T-helper 1 cell (primary cell): ENCODE measurements around the gene TUBAL3.

Experiments used
- DNase-seq, 5 donors: peaks; one replicate each; pipeline ENCODE4 v3.0.0-alpha.2; 2012 to 2020

The TUBAL3 gene

DNA sequence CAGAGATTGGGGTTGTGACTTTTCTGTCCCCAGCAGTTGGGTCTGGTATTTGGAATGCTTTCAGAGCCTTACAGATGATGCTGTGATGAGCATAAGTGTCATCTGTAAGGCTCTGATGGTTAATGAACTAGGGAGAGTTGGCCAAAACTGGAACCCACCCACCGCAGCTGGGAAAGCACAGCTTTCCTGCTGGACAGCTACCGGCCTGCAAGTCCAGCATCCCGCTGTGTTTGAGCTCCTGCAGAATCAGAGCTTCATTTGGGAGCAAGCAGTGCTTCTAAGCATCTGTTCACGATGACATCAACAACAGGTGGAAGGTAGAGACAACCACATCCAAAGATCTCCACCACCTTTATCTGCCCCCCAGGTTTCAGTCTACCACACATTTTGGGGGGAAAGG is 28.2 kb downstream of the TUBAL3 start:
- DNase-seq = no peak

GRCh38 chr10:5373891-5374611 is 30.6 kb downstream of the TUBAL3 start:
- DNase-seq = no peak

DNA sequence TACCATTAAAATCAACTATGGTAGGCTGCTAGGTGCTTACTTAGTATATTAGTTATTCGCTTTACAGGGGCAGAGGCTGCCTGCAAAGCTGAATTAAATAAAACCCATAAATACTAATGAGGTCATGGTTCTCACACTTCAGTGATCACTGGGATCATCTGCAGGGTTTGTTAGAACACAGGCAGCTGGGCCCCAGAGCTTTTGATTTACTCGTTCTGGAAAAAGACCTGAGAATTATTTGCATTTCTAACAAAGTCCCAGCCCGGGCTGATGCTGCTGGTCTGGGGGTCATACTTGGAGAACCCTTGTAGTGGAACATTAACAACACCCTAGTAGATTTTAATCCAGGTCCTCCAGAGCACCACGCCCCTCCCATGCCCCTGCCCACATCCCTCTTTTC is 31.3 kb downstream of the TUBAL3 start:
- DNase-seq = no peak

DNA sequence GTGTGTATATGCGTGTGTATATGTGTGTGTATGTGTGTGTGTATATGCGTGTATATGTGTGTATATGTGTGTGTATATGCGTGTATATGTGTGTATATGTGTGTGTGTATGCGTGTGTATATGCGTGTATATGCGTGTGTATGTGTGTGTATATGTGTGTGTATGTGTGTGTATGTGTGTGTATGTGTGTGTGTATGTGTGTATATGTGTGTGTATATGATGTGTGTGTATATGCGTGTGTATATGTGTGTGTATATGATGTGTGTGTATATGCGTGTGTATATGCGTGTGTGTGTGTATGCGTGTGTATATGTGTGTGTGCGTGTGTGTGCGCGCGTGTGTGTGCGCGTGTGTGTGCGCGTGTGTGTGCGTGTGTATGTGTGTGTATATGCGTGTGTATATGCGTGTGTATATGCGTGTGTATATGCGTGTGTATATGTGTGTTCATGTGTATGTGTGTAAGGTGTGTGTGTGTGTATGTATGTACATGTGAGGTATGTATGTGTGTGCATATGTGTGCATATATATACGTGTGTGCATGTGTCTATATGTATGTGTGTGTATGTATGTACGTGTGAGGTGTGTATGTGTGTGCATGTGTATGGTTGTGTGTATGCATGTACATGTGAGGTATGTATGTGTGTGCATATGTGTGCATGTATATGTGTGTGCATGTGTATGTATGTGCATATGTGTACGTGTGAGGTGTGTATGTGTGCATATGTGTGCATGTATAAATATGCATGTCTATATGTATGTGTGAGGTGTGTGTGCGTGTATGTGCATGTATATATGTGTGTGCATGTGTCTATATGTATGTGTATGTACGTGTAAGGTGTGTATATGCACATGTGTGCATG is 33.9 kb downstream of the TUBAL3 start:
- DNase-seq = no peak

- DNase-seq = no peak
Measured at GRCh38 chr10:5369362-5370158, 35.1 kb downstream of the TUBAL3 start.

DNA sequence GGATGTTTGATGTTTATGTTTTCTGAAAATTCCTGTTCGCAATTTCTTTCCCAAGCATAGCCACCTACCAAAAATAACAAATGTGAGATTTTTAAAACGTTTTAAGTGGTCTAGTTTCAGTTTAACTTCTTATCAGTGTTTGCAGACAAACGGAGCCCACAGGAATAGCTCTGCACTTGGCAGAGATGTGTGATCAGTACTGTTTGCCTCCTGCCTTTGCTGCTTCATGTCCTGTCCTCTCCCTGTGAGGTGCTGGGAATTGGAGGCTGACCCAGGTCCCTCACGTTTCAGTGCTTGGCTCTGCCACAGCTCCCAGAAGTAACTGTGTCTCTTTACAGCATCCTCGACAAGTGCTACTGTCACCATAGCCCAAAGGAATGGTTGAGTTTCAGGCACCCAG is 38.7 kb downstream of the TUBAL3 start:
- no peak for DNase-seq

DNA sequence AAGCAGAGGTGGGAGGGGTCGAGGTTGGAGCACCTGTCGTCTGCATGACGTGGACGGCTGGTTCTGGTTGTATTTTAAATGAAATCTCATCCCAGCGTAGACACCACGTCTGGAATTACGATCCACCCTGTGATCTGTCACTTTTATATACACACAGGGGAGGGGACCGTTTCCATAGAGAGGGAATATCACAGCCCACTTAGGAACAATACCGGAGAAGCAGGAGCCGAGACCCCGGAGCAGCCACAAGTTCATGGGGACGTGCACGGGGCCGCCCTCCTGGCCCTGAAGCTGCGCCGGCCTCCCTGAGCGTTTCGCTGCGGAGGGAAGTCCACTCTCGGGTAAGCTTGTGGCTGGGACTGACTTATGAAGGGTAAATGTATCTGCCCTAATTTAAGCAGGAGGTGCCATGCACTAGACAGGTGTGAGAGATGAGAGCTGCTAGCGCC is 39.7 kb downstream of the TUBAL3 start, which contains the start of gene UCN3:
UCN3 (plus strand) TSS at position 77 of the 449 bp plus-strand sequence. CDS start 8,755 bp downstream, outside the sequence.
- no peak for DNase-seq

GRCh38 chr10:5364374-5364773 is 40.3 kb downstream of the TUBAL3 start:
- no peak for DNase-seq

GRCh38 chr10:5362873-5363272 is 41.8 kb downstream of the TUBAL3 start:
- no peak for DNase-seq

DNA sequence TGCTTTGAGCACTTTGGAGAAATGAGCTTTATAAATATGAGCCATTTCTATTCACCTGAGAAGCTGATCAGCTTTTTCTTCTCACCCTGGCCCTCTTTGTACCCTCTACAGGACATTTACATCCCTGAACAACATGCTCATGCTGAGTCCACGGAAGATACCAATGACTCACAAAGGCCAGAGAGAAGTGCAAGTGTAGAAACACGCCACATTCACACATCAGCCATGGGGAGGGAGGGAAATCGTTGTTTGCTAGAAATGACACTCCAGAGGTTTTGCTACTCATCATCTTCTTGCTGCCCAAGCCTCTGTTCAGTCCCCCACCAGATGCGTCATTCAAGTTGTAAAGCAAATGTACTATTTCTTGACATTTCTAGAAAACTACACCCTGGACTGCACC is 42.7 kb downstream of the TUBAL3 start:
- DNase-seq = no peak

GRCh38 chr10:5360318-5360915 is 44.2 kb downstream of the TUBAL3 start:
- no peak for DNase-seq

GRCh38 chr10:5356302-5356763 is 48.3 kb downstream of the TUBAL3 start:
- DNase-seq = peak in 1 of 5 donors; percentile 21

DNA sequence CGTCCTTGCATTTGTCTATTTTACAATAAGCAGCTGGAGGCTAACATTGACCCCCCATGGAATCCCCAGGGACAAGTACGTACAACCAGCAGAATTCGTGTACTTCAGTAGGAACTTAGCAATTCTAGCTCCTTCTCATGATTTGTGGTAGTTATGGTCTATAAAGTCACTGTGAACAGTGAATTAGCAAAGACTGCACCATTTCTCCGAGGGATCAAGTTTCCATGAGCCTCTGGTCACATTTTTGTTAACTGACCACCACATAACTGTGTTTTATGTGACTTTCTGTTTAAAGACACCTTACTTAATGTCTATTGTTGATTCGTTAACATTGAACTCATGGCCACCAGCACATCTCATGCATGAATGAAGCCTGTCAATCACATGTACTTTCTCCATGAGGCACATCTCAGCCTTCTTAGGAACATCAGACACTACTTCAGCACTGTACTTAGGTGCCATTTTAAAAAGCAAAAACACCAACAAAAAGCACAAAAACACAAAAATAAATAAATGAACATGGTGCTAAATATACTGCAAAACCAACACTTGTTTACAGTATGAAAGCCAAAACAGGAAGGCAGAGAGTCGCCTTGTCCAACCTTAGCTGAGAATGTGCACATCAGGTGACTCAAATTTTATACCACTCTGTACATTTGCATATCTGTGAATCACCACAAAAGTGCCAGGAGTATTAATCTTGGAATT is 48.9 kb downstream of the TUBAL3 start:
- no peak for DNase-seq

- no peak for DNase-seq
Measured at GRCh38 chr10:5354068-5354467, 50.6 kb downstream of the TUBAL3 start.

DNA sequence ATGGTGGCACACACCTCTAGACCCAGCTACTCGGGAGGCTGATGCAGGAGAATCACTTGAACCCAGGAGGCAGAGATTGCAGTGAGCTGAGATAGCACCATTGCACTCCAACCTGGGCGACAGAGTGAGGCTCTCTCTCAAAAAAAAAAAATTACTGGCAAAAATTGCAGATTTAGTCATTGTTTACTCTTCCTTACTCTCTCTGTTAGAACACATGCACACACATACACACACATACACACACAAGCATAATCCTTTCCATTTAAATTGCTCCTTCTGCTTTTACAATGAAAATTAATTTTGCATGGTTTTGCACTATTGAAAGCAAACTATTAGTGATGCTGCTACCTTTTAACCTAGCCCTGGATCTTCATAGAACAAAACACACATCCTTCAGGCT is 55.3 kb downstream of the TUBAL3 start:
- no peak for DNase-seq

- DNase-seq = no peak
Measured at GRCh38 chr10:5346881-5347280, 57.7 kb downstream of the TUBAL3 start.

DNA sequence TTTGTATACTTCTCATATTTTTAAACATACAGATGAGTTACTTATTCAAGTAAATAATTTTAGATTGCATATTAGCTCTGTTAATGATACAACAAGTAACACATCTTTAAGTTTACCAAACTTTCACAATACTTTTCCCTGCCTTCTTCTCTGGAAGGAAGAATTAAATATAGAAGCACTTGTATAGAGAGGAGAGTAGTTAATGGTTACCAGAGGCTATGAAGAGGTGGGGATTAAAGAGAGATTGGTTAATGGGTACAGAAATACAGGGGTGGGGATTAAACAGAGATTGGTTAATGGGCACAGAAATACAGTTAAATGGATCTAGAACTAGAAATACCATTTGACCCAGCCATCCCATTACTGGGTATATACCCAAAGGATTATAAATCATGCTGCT is 59.9 kb downstream of the TUBAL3 start:
- DNase-seq = no peak

- DNase-seq = no peak
Measured at GRCh38 chr10:5343979-5344378, 60.6 kb downstream of the TUBAL3 start.

GRCh38 chr10:5343561-5343960 is 61.1 kb downstream of the TUBAL3 start:
- peak in 1 of 5 donors; percentile 8 for DNase-seq
